VCaP (cell line): ENCODE results near the gene RNF128.
"Not testable (repeated sequence)": the region's sequence is repeated elsewhere in the genome, so short reads cannot be mapped to it uniquely, and the experiment has no call there.

Experiments
- H3K27ac ChIP-seq: fragments of 450-650 bp; 2 replicates; pipeline ENCODE4 v1.5.1; 2017
- TF ChIP-seq, protein P1 (sequence below): fragments of 450-650 bp; conservative IDR thresholded peaks from 2 replicates; pipeline ENCODE4 v1.5.1; 2017; ENCODE audit warnings: mild to moderate bottlenecking, moderate library complexity

Gene RNF128

DNA sequence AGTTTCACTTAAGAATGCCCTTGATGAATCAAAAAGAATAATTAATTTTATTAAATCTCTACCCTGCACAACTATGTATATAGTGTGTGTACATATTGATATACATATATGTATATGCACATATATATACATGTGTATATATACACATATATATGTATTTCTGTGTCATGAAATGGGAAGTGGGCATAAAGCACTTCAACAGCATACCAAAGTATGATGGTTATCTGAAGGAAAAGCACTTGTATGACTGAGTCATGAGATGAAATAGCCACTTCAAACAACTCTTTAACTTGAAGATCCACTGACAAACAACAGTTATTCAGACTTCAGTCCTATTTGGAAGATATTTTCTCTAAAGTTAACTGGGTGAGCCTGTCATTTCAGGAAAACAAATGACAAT is 16.3 kb downstream of the RNF128 start:
- no peak overlapping the region for H3K27ac ChIP-seq
- TF ChIP-seq, protein P1, sequence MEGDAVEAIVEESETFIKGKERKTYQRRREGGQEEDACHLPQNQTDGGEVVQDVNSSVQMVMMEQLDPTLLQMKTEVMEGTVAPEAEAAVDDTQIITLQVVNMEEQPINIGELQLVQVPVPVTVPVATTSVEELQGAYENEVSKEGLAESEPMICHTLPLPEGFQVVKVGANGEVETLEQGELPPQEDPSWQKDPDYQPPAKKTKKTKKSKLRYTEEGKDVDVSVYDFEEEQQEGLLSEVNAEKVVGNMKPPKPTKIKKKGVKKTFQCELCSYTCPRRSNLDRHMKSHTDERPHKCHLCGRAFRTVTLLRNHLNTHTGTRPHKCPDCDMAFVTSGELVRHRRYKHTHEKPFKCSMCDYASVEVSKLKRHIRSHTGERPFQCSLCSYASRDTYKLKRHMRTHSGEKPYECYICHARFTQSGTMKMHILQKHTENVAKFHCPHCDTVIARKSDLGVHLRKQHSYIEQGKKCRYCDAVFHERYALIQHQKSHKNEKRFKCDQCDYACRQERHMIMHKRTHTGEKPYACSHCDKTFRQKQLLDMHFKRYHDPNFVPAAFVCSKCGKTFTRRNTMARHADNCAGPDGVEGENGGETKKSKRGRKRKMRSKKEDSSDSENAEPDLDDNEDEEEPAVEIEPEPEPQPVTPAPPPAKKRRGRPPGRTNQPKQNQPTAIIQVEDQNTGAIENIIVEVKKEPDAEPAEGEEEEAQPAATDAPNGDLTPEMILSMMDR: no peak

DNA sequence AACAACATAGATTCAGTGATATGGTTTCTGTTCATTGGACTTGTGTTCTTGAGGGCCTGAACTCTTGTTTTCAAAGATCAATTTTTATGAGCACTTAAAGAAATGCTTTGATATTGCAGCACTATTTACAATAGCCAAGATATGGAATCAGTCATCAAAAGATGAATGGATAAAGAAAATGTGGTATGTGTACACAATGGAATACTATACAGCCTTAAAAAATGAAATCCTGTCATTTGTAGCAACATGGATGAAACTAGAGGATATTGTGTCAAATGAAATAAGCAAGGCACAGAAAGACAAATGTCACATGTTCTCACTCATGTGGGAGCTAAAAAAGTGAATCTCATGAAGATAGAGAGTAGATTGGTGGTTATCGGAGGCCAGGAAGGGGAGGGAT is 21.9 kb downstream of the RNF128 start:
- H3K27ac ChIP-seq: no peak overlapping the region
- TF ChIP-seq, protein P1: no peak

DNA sequence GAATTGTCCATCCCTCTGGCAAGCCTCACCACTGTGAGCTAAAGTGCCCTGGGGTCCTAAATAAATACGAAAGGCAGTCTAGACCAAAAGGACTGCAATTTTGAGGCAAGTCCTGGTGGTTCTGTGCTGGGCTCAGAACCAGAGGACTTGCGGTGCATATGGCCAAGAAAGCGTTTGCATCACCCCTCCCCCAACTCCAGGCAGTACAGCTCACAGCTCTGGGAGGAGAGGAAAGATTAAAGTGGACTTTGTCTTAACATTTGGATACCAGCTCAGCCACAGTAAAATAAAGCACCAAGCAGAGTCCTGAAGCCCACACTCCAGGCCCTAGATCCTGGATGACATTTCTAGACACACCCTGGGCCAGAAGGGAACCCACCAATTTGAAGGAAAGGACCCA is 24.9 kb downstream of the RNF128 start:
- TF ChIP-seq, protein P1: no peak
- no peak overlapping the region for H3K27ac ChIP-seq

DNA sequence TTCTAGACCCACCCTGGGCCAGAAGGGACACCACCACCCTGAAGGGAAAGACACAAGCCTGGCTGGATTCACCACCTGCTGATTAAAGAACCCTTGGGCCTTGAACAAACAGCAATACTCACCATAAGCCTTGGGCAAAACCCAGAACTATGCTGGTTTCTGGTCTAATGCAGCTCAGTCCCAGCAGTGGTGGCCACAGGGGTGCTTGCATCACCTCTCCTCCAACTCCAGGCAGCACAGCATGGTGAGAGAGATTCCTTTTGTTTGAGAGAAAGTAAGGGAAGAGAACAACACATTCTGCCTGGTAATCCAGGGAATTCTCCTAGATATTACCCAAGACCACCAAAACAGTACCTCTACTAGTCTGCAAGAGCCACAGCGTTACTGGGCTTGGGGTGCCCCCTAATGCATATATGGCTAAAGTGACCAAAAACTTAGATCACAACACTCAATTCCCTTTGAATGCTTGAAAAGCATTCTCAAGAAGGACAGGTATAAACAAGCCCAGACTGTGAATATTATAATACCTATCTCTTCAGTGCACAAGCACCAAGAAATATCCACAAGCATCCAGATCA is 25.7 kb downstream of the RNF128 start:
- no peak overlapping the region for H3K27ac ChIP-seq
- TF ChIP-seq, protein P1: no peak

DNA sequence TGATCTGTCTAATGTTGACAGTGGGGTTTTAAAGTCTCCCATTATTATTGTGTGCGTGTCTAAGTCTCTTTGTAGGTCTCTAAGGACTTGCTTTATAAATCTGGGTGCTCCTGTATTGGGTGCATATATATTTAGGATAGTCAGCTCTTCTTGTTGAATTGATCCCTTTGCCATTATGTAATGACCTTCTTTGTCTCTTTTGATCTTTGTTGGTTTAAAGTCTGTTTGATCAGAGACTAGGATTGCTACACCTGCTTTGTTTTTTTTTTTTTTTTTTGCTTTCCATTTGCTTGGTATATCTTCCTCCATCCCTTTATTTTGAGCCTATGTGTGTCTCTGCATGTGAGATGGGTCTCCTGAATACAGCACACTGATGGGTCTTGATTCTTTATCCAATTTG is 42.8 kb downstream of the RNF128 start:
- H3K27ac ChIP-seq: not testable (repeated sequence)

DNA sequence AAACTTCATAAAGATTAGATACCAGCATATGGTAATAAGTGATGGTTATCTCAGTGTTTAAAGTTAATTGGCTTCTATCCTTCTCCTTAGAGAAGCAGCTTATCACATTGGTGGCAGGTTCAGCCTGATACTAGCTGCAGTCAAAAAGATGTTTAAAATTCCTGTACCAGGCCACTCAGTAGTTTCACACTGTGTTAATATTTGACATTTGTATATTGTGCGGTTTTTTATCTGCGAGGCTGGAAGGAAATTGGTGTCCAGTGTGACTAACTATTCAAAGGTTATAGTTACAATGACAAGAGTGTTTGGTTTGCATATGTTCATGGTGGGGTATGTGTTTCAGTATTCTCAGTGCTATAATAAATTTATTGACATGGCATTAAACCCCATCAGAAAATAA is 48.5 kb downstream of the RNF128 start:
- TF ChIP-seq, protein P1: no peak
- no peak overlapping the region for H3K27ac ChIP-seq

DNA sequence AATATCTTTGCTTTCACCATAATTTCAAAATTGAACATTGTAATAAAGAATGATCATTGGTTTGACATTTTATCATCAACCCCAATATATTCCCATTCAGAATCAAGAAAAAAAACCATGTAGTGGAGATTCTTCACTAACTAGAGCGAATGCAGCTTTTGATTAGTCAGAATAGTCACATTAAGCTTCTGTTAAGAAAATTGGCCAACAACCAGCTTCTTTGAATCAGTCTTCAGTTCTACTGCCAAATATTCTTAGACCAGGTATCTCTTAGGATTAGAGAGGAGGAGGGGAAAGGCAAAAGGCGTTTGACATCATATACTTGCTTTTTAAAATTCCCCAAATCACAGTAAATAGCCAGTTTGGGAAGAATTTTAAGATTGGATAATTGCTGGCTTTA is 53.8 kb downstream of the RNF128 start:
- H3K27ac ChIP-seq: no peak overlapping the region
- TF ChIP-seq, protein P1: no peak

DNA sequence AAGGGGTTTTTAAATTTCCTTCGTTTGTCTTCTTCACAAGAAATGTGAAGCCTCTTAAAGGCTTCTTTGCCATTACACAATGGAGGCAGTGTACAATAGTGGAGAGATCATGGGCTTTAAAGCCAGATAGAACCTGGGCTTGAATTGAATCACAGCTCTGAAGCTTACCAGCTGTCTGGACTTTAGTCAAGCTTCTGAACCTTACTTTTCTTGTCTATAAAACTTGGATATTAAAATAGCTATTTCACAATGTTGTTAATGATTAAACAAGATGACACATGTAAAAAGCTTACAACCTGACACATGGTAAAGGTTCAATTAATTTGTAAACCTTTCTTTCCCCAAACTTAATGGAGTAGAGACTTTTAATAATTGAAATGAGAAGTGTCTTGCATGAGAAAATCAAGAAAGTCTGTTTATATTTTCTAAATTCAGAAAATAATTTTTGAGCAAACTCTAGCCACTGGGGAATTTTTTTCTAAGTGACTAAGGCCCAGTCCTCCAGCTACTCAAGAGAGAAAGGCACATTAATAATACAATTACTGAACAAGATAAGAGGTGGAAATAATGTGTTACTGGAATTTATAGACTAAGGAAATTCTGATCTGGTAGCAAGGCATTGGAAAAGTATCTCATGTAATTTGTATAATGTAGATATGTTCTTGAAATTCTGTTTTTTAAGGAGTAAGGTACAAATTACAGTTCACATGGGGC is 54.3 kb downstream of the RNF128 start:
- H3K27ac ChIP-seq: no peak overlapping the region
- TF ChIP-seq, protein P1: no peak
